Measurements from ENCODE around the gene NYAP2.

Gene NYAP2

DNA sequence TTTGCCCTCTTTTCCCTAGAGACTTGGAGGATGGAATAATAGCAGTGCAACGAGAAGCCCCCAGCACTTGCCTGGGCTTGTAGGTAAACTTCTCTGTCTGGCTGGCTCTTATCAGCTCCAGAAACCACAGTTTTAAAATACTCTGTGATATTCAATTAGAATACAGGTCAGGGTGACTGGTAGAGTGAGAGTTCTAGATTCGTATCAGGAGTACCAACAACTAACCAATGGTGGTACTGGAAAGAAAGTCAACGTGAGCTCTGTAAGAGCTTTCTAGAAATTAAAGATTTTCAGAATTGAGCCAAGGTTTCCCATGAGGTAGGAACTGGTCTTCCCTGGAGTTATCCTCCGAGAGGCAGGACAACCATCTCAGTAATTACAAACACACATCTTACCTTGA is 216.9 kb downstream of the NYAP2 start:
- Histone ChIP-seq H3K27me3 (ENCODE audit: control insufficient read depth in 1 of 2, insufficient read depth in 2 of 2, low read length in 2 of 2) (no peaks in the 10 kb centered on the region), H3K4me1 (ENCODE audit: control insufficient read depth, insufficient read depth, low read length) (no peaks in the 10 kb centered on the region), H3K9ac (ENCODE audit: low read length in 2 of 2) (no peak overlapping the region), H3K27ac (ENCODE audit: low read length) (no peak overlapping the region), H3K36me3 (ENCODE audit: control insufficient read depth in 2 of 2, insufficient read depth in 2 of 2, low read length in 2 of 2) (no peaks in the 10 kb centered on the region), H3K4me3 (ENCODE audit: low read length in 2 of 2) (no peak overlapping the region), H3K9me3 (ENCODE audit: control insufficient read depth in 2 of 2, low read length in 2 of 2) (no peaks in the 10 kb centered on the region)

- no peak overlapping the region for H3K4me3 ChIP-seq (ENCODE audit: low read length in 2 of 2)
- no peaks in the 10 kb centered on the region for H3K9me3 ChIP-seq (ENCODE audit: control insufficient read depth in 2 of 2, low read length in 2 of 2)
- no peak overlapping the region for H3K9ac ChIP-seq (ENCODE audit: low read length in 2 of 2)
- no peaks in the 10 kb centered on the region for H3K4me1 ChIP-seq (ENCODE audit: control insufficient read depth, insufficient read depth, low read length)
- H3K27me3 ChIP-seq (ENCODE audit: control insufficient read depth in 1 of 2, insufficient read depth in 2 of 2, low read length in 2 of 2), result no peaks in the 10 kb centered on the region
- H3K27ac ChIP-seq (ENCODE audit: low read length), result no peak overlapping the region
- H3K36me3 ChIP-seq (ENCODE audit: control insufficient read depth in 2 of 2, insufficient read depth in 2 of 2, low read length in 2 of 2), result no peaks in the 10 kb centered on the region
Observed at GRCh38 chr2:225616848-225617247, 217.3 kb downstream of the NYAP2 start.

DNA sequence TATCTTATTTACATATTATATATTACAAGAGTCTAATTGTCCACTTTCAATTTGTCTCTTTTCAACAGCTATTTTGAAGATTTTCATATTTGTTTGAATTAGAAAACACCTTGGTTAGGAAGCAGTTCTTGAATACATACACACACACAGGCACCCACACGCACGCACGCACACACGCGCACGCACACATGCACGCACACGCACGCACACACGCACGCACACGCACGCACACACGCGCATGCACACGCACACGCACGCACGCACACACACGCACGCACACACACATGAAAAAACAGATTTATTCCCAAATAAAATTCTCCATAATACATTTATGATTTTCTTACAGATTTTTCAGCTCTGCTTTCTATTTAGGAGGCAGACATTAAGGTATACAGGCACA is 220.7 kb downstream of the NYAP2 start:
- Histone ChIP-seq H3K4me3 (ENCODE audit: low read length in 2 of 2) (no peak overlapping the region), H3K36me3 (ENCODE audit: control insufficient read depth in 2 of 2, insufficient read depth in 2 of 2, low read length in 2 of 2) (no peaks in the 10 kb centered on the region), H3K27ac (ENCODE audit: low read length) (no peak overlapping the region), H3K9ac (ENCODE audit: low read length in 2 of 2) (no peak overlapping the region), H3K27me3 (ENCODE audit: control insufficient read depth in 1 of 2, insufficient read depth in 2 of 2, low read length in 2 of 2) (no peaks in the 10 kb centered on the region), H3K9me3 (ENCODE audit: control insufficient read depth in 2 of 2, low read length in 2 of 2) (no peaks in the 10 kb centered on the region), H3K4me1 (ENCODE audit: control insufficient read depth, insufficient read depth, low read length) (no peaks in the 10 kb centered on the region)

DNA sequence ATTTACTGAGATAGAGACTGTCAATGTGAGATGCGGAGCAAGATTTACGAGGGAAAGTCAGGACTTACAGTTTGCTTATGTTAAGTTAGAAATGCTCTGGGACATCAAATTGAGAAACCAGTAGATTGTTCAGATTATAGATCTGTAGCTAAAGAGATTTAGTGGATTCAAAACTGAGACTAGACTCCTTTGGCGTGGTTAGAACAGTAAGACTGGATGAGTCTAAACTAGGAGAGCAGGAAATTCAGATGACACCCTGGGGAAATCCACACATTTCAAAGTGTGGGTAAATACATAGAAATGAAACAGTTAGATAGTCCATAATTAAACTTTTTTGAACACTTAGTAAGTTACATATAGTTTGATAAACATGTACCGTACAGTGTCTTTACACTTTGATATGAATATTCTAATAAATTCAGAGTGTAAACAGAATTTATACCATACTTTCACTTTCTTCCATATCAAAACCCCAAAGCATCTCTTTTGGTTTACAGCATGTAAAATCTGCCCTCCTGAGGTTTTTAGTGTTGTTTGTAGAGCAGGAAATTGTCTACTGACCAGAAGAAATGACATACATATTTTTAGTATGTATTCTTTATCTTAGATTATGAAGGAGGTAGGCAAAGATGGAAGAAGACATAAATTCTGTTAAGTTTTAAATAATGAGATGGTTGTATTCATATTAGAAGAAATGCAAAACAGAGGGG is 231.5 kb downstream of the NYAP2 start:
- Histone ChIP-seq H3K27me3 (ENCODE audit: control insufficient read depth in 1 of 2, insufficient read depth in 2 of 2, low read length in 2 of 2) (no peaks in the 10 kb centered on the region), H3K36me3 (ENCODE audit: control insufficient read depth in 2 of 2, insufficient read depth in 2 of 2, low read length in 2 of 2) (no peaks in the 10 kb centered on the region), H3K27ac (ENCODE audit: low read length) (no peak overlapping the region), H3K9ac (ENCODE audit: low read length in 2 of 2) (no peak overlapping the region), H3K4me3 (ENCODE audit: low read length in 2 of 2) (no peak overlapping the region), H3K9me3 (ENCODE audit: control insufficient read depth in 2 of 2, low read length in 2 of 2) (no peaks in the 10 kb centered on the region), H3K4me1 (ENCODE audit: control insufficient read depth, insufficient read depth, low read length) (no peaks in the 10 kb centered on the region)

DNA sequence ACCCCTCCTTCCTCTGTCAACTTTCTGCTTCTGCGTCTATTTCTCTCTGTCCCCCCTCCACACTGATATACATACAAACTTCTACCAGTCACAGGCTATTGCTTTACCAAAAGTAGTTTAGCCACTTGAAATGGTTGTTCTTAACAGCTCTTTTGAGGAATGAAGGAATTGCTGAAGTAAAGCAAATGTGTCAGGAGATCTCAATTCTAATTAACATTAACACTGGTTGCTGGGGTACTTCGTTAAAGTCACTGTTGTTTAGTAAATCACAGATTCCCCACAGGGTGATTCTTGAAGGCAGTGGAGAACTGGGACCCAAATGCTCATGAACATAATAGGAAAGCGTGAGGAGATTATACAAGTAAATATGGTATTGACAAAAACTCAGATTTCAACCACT is 232.8 kb downstream of the NYAP2 start:
- no peaks in the 10 kb centered on the region for H3K27me3 ChIP-seq (ENCODE audit: control insufficient read depth in 1 of 2, insufficient read depth in 2 of 2, low read length in 2 of 2)
- no peaks in the 10 kb centered on the region for H3K36me3 ChIP-seq (ENCODE audit: control insufficient read depth in 2 of 2, insufficient read depth in 2 of 2, low read length in 2 of 2)
- no peaks in the 10 kb centered on the region for H3K9me3 ChIP-seq (ENCODE audit: control insufficient read depth in 2 of 2, low read length in 2 of 2)
- no peak overlapping the region for H3K27ac ChIP-seq (ENCODE audit: low read length)
- H3K4me1 ChIP-seq (ENCODE audit: control insufficient read depth, insufficient read depth, low read length), result no peaks in the 10 kb centered on the region
- no peak overlapping the region for H3K9ac ChIP-seq (ENCODE audit: low read length in 2 of 2)
- no peak overlapping the region for H3K4me3 ChIP-seq (ENCODE audit: low read length in 2 of 2)

GRCh38 chr2:225636558-225636957 is 237.0 kb downstream of the NYAP2 start:
- H3K9ac ChIP-seq (ENCODE audit: low read length in 2 of 2), result no peak overlapping the region
- H3K36me3 ChIP-seq (ENCODE audit: control insufficient read depth in 2 of 2, insufficient read depth in 2 of 2, low read length in 2 of 2), result no peaks in the 10 kb centered on the region
- H3K4me1 ChIP-seq (ENCODE audit: control insufficient read depth, insufficient read depth, low read length), result no peaks in the 10 kb centered on the region
- H3K27ac ChIP-seq (ENCODE audit: low read length), result no peak overlapping the region
- H3K9me3 ChIP-seq (ENCODE audit: control insufficient read depth in 2 of 2, low read length in 2 of 2), result no peaks in the 10 kb centered on the region
- no peak overlapping the region for H3K4me3 ChIP-seq (ENCODE audit: low read length in 2 of 2)
- no peaks in the 10 kb centered on the region for H3K27me3 ChIP-seq (ENCODE audit: control insufficient read depth in 1 of 2, insufficient read depth in 2 of 2, low read length in 2 of 2)

- Histone ChIP-seq H3K4me3 (ENCODE audit: low read length in 2 of 2) (no peak overlapping the region), H3K4me1 (ENCODE audit: control insufficient read depth, insufficient read depth, low read length) (no peaks in the 10 kb centered on the region), H3K9ac (ENCODE audit: low read length in 2 of 2) (no peak overlapping the region), H3K27ac (ENCODE audit: low read length) (no peak overlapping the region), H3K36me3 (ENCODE audit: control insufficient read depth in 2 of 2, insufficient read depth in 2 of 2, low read length in 2 of 2) (no peaks in the 10 kb centered on the region), H3K9me3 (ENCODE audit: control insufficient read depth in 2 of 2, low read length in 2 of 2) (no peaks in the 10 kb centered on the region), H3K27me3 (ENCODE audit: control insufficient read depth in 1 of 2, insufficient read depth in 2 of 2, low read length in 2 of 2) (no peaks in the 10 kb centered on the region)
Observed at GRCh38 chr2:225637259-225637658, 237.7 kb downstream of the NYAP2 start.

DNA sequence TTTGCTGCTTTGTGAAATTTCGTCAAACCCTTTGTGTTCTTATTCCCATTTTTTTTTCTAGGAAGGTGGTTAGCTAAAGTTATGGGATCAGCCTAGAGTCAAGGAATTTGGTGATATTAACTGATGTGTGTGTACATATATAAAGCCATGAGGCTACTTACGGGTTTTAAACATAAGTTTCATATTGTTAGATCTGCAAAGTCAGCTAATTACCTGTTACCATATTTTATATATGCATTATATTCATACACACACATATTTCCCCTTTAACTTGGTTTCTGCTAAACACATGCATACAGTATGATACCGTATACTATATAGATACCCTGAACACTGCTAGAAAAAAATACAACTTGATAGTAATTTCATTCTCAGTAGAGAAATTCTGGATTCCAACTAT is 241.0 kb downstream of the NYAP2 start:
- Histone ChIP-seq H3K36me3 (ENCODE audit: control insufficient read depth in 2 of 2, insufficient read depth in 2 of 2, low read length in 2 of 2) (no peaks in the 10 kb centered on the region), H3K9me3 (ENCODE audit: control insufficient read depth in 2 of 2, low read length in 2 of 2) (no peaks in the 10 kb centered on the region), H3K9ac (ENCODE audit: low read length in 2 of 2) (no peak overlapping the region), H3K4me3 (ENCODE audit: low read length in 2 of 2) (no peak overlapping the region), H3K4me1 (ENCODE audit: control insufficient read depth, insufficient read depth, low read length) (no peaks in the 10 kb centered on the region), H3K27me3 (ENCODE audit: control insufficient read depth in 1 of 2, insufficient read depth in 2 of 2, low read length in 2 of 2) (no peaks in the 10 kb centered on the region), H3K27ac (ENCODE audit: low read length) (no peak overlapping the region)

- Histone ChIP-seq H3K27me3 (ENCODE audit: control insufficient read depth in 1 of 2, insufficient read depth in 2 of 2, low read length in 2 of 2) (no peaks in the 10 kb centered on the region), H3K9ac (ENCODE audit: low read length in 2 of 2) (no peak overlapping the region), H3K4me1 (ENCODE audit: control insufficient read depth, insufficient read depth, low read length) (no peaks in the 10 kb centered on the region), H3K9me3 (ENCODE audit: control insufficient read depth in 2 of 2, low read length in 2 of 2) (no peaks in the 10 kb centered on the region), H3K4me3 (ENCODE audit: low read length in 2 of 2) (no peak overlapping the region), H3K36me3 (ENCODE audit: control insufficient read depth in 2 of 2, insufficient read depth in 2 of 2, low read length in 2 of 2) (no peaks in the 10 kb centered on the region), H3K27ac (ENCODE audit: low read length) (no peak overlapping the region)
Observed at GRCh38 chr2:225649274-225649673, 249.8 kb downstream of the NYAP2 start.

GRCh38 chr2:225650041-225650440 is 250.5 kb downstream of the NYAP2 start:
- Histone ChIP-seq H3K9ac (ENCODE audit: low read length in 2 of 2) (no peak overlapping the region), H3K36me3 (ENCODE audit: control insufficient read depth in 2 of 2, insufficient read depth in 2 of 2, low read length in 2 of 2) (no peaks in the 10 kb centered on the region), H3K9me3 (ENCODE audit: control insufficient read depth in 2 of 2, low read length in 2 of 2) (no peaks in the 10 kb centered on the region), H3K27ac (ENCODE audit: low read length) (no peak overlapping the region), H3K4me1 (ENCODE audit: control insufficient read depth, insufficient read depth, low read length) (no peaks in the 10 kb centered on the region), H3K27me3 (ENCODE audit: control insufficient read depth in 1 of 2, insufficient read depth in 2 of 2, low read length in 2 of 2) (no peaks in the 10 kb centered on the region), H3K4me3 (ENCODE audit: low read length in 2 of 2) (no peak overlapping the region)

DNA sequence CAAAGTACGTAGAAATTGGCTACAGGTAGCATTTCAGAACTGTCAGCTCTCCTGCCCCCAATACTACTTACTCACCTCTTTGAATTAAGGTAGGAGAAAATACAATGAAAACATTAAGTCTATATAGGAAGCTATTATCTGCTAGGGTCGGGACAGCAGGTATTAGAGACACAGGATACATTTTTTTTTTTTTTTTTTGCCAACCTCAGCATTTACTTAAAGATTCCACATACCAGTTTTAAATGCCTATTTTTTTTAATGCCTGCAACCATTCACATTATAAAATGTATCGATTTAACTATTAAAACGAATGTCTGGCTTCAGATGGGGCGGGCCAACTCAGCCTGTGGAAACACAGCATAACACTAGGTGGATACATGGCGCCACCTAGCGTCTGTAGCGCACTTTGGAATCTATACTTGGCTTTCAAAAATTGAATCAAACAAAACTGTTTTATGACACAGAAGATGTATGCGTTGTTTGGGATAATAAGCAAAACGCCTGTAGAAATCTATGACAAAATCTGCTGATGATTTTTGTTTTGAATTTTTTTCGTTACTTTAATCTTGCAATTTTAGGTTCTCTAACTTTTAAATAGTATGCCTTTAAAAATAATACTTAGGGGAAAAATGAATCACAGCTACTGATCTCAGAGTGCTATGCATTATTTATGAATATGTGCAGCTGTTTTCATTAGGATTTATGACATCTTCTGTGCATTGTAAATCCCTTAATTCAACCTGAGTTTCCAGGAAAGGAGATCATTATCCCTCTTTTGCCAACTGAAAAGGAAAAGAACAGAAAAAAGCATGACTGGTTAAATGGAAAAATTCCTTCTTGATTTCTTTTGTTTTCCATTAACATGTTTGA is 261.0 kb downstream of the NYAP2 start:
- Histone ChIP-seq H3K9ac (ENCODE audit: low read length in 2 of 2) (no peak overlapping the region), H3K9me3 (ENCODE audit: control insufficient read depth in 2 of 2, low read length in 2 of 2) (no peaks in the 10 kb centered on the region), H3K36me3 (ENCODE audit: control insufficient read depth in 2 of 2, insufficient read depth in 2 of 2, low read length in 2 of 2) (no peaks in the 10 kb centered on the region), H3K4me3 (ENCODE audit: low read length in 2 of 2) (no peak overlapping the region), H3K27ac (ENCODE audit: low read length) (no peak overlapping the region), H3K27me3 (ENCODE audit: control insufficient read depth in 1 of 2, insufficient read depth in 2 of 2, low read length in 2 of 2) (no peaks in the 10 kb centered on the region), H3K4me1 (ENCODE audit: control insufficient read depth, insufficient read depth, low read length) (no peaks in the 10 kb centered on the region)

All from stomach smooth muscle (tissue), 2 donors.